Stomach (tissue), 19 donors: ENCODE measurements around the gene MTMR2. TPM values are rescaled to one million over a fixed set of nuclear protein-coding genes. Genes with fewer than 3 reads are reported as not detected.

ENCODE experiments used
- DNase-seq, 2 donors: peaks; one replicate each; pipeline versions ENCODE4 v3.0.0 to v3.0.0-alpha.2; 2013 to 2019
- H3K27ac ChIP-seq, 5 donors: fragments of 200-600 bp in 4 of 5; sonication (generic) in 4 of 5; one replicate each; pipeline ENCODE4 v1.5.1; 2013 to 2019; ENCODE audit warnings: mild to moderate bottlenecking in 1 of 5, moderate library complexity in 1 of 5
- H3K27me3 ChIP-seq, 3 donors: fragments of 200-600 bp; sonication (generic); one replicate each; pipeline ENCODE4 v1.5.1; 2017 to 2019; ENCODE audit warnings: mixed run types in 1 of 3
- H3K36me3 ChIP-seq, 4 donors: fragments of 200-600 bp; sonication (generic); 1 replicate in 3 of 4; 2 replicates in 1 of 4; pipeline ENCODE4 v1.5.1; 2016 to 2019
- H3K4me1 ChIP-seq, 4 donors: fragments of 200-600 bp; sonication (generic); one replicate each; pipeline ENCODE4 v1.5.1; 2016 to 2019
- H3K4me3 ChIP-seq, 4 donors: fragments of 200-600 bp; sonication (generic) in 3 of 4; one replicate each; pipeline ENCODE4 v1.5.1; 2016 to 2019; ENCODE audit warnings: mild to moderate bottlenecking in 1 of 4
- H3K9me3 ChIP-seq, 4 donors: fragments of 200-600 bp; sonication (generic); one replicate each; pipeline ENCODE4 v1.5.1; 2016 to 2019
- CTCF ChIP-seq, 7 experiments: fragments of 450-650 bp in 4 of 7; fragments of 200-600 bp in 3 of 7; sonication (generic) in 3 of 7; IDR thresholded peaks; one replicate each; pipeline ENCODE4 v1.5.1; 2016 to 2019; ENCODE audit warnings: antibody characterized with exemption in 7 of 7, control low read depth in 2 of 7, mild to moderate bottlenecking in 1 of 7
- EP300 ChIP-seq: sonication (generic); formaldehyde crosslinking; IDR thresholded peaks from one replicate; pipeline ENCODE4 v1.6.1; 2017; ENCODE audit warnings: antibody characterized with exemption
- POLR2A ChIP-seq, 4 donors: fragments of 450-650 bp; IDR thresholded peaks; one replicate each; pipeline ENCODE4 v1.6.1; 2016; ENCODE audit warnings: antibody characterized with exemption in 4 of 4, control low read depth in 2 of 4, mild to moderate bottlenecking in 1 of 4, moderate library complexity in 1 of 4
- POLR2AphosphoS5 ChIP-seq, 3 donors: sonication (generic); formaldehyde crosslinking; IDR thresholded peaks; one replicate each; pipeline ENCODE4 v1.6.1; 2016; ENCODE audit warnings: antibody characterized with exemption in 3 of 3
- WGBS, 5 donors: extraction: QIAGEN DNeasy Blood & Tissue Kit in 3 of 5; methylation state at CpG; one replicate each; pipeline versions ENCODE4 v1.1.5 to v1.1.7; 2013 to 2018; 5-methylcytosine and 5-hydroxymethylcytosine counted together
- intact Hi-C: fragments of 100-400 bp; cut with DNase I; formaldehyde crosslinking; loops from one replicate; pipeline ENCODE4 v1.15.1; 2023; ENCODE audit warnings: low total_unique reads
- long read RNA-seq, 10 donors: transcript quantifications; one replicate each; lab custom pipeline, GENCODE V29; 2026
- polyA plus RNA-seq, 3 donors: library from polyadenylated mRNA; stranded (reverse); fragments of 200-250 nt; gene quantifications; one replicate each; pipeline ENCODE4 v1.2.3, GENCODE V29; 2013
- total RNA-seq, 5 donors: library from RNA; depleted of rRNA; stranded (reverse); fragments of >200 nt; gene quantifications; one replicate each; pipeline versions ENCODE4 v1.1.0 to v1.2.3, GENCODE V29; 2014 to 2016
- donor health status: healthy with polysubstance abuse.
- donor health status: Bipolar disorder and iron deficiency.
- donor health status: healthy.

MTMR2 gene
- total RNA-seq (100 to 1,000 TPM in 1 of 5 donors, 10 to 100 TPM in 3, 1 to 10 TPM in 1; 4.9 to 201 (median 46.5) TPM), polyA plus RNA-seq (10 to 100 TPM in 2 of 3 donors, 1 to 10 TPM in 1; 8.2 to 19.6 (median 17.6) TPM)
- long read RNA-seq, donor 1, full-length matches to known transcripts, result 1 of 1 reads
- long read RNA-seq, donor 1, partial matches to known transcripts, result 0 of 1 reads
- long read RNA-seq, donor 1, other reads (novel, unspliced or antisense), result 0 of 1 reads
- long read RNA-seq, donor 2, full-length matches to known transcripts, result 6 of 6 reads
- long read RNA-seq, donor 2, partial matches to known transcripts, result 0 of 6 reads
- long read RNA-seq, donor 2, other reads (novel, unspliced or antisense), result 0 of 6 reads
- long read RNA-seq, donor 3, full-length matches to known transcripts, result 4 of 4 reads
- long read RNA-seq, donor 3, partial matches to known transcripts, result 0 of 4 reads
- long read RNA-seq, donor 3, other reads (novel, unspliced or antisense), result 0 of 4 reads
- long read RNA-seq, donor 4, full-length matches to known transcripts, result 1 of 1 reads
- long read RNA-seq, donor 4, partial matches to known transcripts, result 0 of 1 reads
- long read RNA-seq, donor 4, other reads (novel, unspliced or antisense), result 0 of 1 reads
- long read RNA-seq, donor 5, full-length matches to known transcripts, result 8 of 8 reads
- long read RNA-seq, donor 5, partial matches to known transcripts, result 0 of 8 reads
- long read RNA-seq, donor 5, other reads (novel, unspliced or antisense), result 0 of 8 reads
- long read RNA-seq, donor 6, full-length matches to known transcripts, result 7 of 7 reads
- long read RNA-seq, donor 6, partial matches to known transcripts, result 0 of 7 reads
- long read RNA-seq, donor 6, other reads (novel, unspliced or antisense), result 0 of 7 reads
- long read RNA-seq, donor 7, full-length matches to known transcripts, result 8 of 8 reads
- long read RNA-seq, donor 7, partial matches to known transcripts, result 0 of 8 reads
- long read RNA-seq, donor 7, other reads (novel, unspliced or antisense), result 0 of 8 reads
- long read RNA-seq, donor 8, partial matches to known transcripts, result 0 of 4 reads
- long read RNA-seq, donor 8, other reads (novel, unspliced or antisense), result 0 of 4 reads
- long read RNA-seq, donor 9, partial matches to known transcripts, result 0 of 2 reads
- long read RNA-seq, donor 9, other reads (novel, unspliced or antisense), result 0 of 2 reads
- long read RNA-seq, donor 10, partial matches to known transcripts, result 0 of 2 reads
- long read RNA-seq, donor 10, other reads (novel, unspliced or antisense), result 0 of 2 reads

DNA sequence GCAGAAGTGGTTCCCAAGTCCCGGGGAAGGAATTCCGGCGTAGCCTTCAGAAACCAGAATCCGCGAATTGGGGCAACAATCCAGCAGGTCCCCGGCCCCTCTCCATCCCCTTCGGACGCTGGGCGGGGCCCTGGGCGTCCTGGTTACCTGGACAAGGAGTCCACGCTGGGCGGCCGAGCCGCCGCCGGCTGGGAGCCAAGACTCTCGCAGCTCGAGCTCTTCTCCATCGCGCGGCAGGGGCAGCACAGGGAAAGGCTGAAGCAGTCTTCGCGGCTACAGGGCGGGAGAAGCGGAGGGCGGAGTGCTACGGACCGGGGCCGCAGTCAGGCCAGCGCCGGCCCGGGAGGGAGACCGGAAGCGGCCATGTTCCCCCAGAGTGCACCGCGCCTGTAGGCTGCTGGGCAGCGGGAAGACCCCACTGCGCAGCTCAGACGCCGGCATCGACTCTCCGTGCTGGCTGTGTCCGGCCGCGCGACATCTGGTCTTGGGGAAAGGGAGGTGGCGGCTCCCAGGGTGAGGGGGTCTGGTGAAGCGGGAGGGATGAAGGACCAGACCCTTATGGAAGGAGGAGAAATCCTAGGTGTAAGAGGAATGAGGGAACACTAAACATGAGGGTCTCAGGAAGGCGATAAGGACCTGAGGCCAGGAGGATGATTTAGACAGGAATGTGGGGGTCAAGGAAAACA is at the start of gene MTMR2:
Gene MTMR2 (minus strand): TSS at position 380 of the 686 bp plus-strand sequence. CDS start 153 bp downstream, at position 227.
- peak within 1 kb of the TSS; percentile 93 to 96 (median 95) for H3K27ac ChIP-seq
- peak; percentile 75 to 95 for DNase-seq
- peak within 1 kb of the TSS; percentile 71 to 83 (median 75) for H3K4me3 ChIP-seq
- TF ChIP-seq CTCF (IDR thresholded peaks at IDR 0.05), result no peak
- peak; percentile 47 to 91 (median 90) for TF ChIP-seq POLR2AphosphoS5 (IDR thresholded peaks at IDR 0.05)
- TF ChIP-seq POLR2A (IDR thresholded peaks at IDR 0.05), result peak in 2 of 4 donors; percentile 24 to 52
- intact Hi-C loops, result no loop called here
- H3K9me3 ChIP-seq, result no peaks in the 10 kb centered on the region
- peaks cover 4 to 40% (median 20%) of the 10 kb centered on the region in 4 donors for H3K4me1 ChIP-seq
- WGBS, 5 donors, result 0 to 1% (median 0%) methylated on average over 27 to 49 of the region's 49 CpGs
- no peaks in the 10 kb centered on the region for H3K27me3 ChIP-seq
- no peaks in the 10 kb centered on the region for H3K36me3 ChIP-seq

GRCh38 chr11:95972060-95972459 is 48.2 kb upstream of the MTMR2 start:
- no peak overlapping the region for H3K4me3 ChIP-seq
- H3K36me3 ChIP-seq, result no peaks in the 10 kb centered on the region
- H3K27ac ChIP-seq, result no peak overlapping the region
- peak in 1 of 2 donors; percentile 67 for DNase-seq
- 64 to 77% (median 75%) methylated on average over 2 of the region's 2 CpGs for WGBS, 5 donors
- intact Hi-C loops, result no loop called here
- no peaks in the 10 kb centered on the region for H3K9me3 ChIP-seq
- no peak for TF ChIP-seq POLR2AphosphoS5 (IDR thresholded peaks at IDR 0.05)
- no peak for TF ChIP-seq CTCF (IDR thresholded peaks at IDR 0.05)
- no peak for TF ChIP-seq POLR2A (IDR thresholded peaks at IDR 0.05)
- TF ChIP-seq EP300, result no peak
- H3K4me1 ChIP-seq, result no peaks in the 10 kb centered on the region
- H3K27me3 ChIP-seq, result no peaks in the 10 kb centered on the region

DNA sequence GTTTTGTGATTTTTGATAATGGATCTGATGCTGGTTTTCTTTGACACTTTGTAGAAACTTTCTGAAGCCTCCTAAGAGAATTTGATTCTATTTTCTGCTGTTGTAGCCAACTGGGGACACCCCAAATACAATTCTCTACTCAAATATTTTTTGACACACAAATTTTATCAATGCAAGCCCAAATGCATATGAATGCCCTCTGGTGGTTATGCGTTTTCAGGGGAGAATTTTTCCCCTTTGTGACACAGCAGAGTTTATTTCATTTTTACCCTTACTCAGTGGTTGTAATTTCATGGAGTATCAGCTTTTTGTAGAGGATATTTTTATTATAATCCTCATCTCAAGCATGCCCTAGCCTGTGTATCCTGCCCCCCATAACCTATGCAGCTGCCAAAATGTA is 44.7 kb upstream of the MTMR2 start:
- Histone ChIP-seq H3K27me3 (no peaks in the 10 kb centered on the region), H3K27ac (no peak overlapping the region), H3K36me3 (no peaks in the 10 kb centered on the region), H3K4me1 (peaks cover 0 to 9% (median 0%) of the 10 kb centered on the region in 4 donors), H3K9me3 (no peaks in the 10 kb centered on the region), H3K4me3 (no peak overlapping the region)
- TF ChIP-seq POLR2A (IDR thresholded peaks at IDR 0.05) (no peak), CTCF (IDR thresholded peaks at IDR 0.05) (peak in 1 of 7 experiments; percentile 18)
- WGBS, 5 donors, result 54 to 83% (median 67%) methylated on average over 1 of the region's 1 CpG
- DNase-seq, result no peak
- intact Hi-C loops, result no loop called here
